ENCODE measurements around the gene DCST1.

- TF ChIP-seq CTBP1 (IDR thresholded peaks at IDR 0.05; ENCODE audit: borderline replicate concordance) (no peak), BHLHE40 (IDR thresholded peaks at IDR 0.05; ENCODE audit: borderline replicate concordance) (no peak), ELF4 (IDR thresholded peaks at IDR 0.05) (no peak), SP1 (IDR thresholded peaks at IDR 0.05) (no peak)
These were observed 21.5 kb upstream of the DCST1 start for GRCh38 chr1:155012026-155012546.

All from HEK293T (cell line).